Measurements from ENCODE around the gene LNX1.

The LNX1 gene

GRCh38 chr4:53598901-53599300 is 7.6 kb upstream of the LNX1 start:
- no peak for DNase-seq

- no peak for DNase-seq
These were observed 7.2 kb upstream of the LNX1 start for GRCh38 chr4:53598483-53598882.

GRCh38 chr4:53596901-53597300 is 5.6 kb upstream of the LNX1 start:
- no peak for DNase-seq

GRCh38 chr4:53595834-53596233 is 4.5 kb upstream of the LNX1 start:
- no peak for DNase-seq

GRCh38 chr4:53595204-53595603 is 3.9 kb upstream of the LNX1 start:
- DNase-seq: no peak

GRCh38 chr4:53593765-53594164 is 2.5 kb upstream of the LNX1 start:
- DNase-seq: no peak

GRCh38 chr4:53592686-53593501 is 1.6 kb upstream of the LNX1 start:
- no peak for DNase-seq

- DNase-seq: no peak
These were observed 836 bp upstream of the LNX1 start for GRCh38 chr4:53592122-53592521.

GRCh38 chr4:53590187-53590586 is 1.1 kb downstream of the LNX1 start:
- DNase-seq: no peak

- no peak for DNase-seq
These were observed 1.8 kb downstream of the LNX1 start for GRCh38 chr4:53589511-53589910.

- no peak for DNase-seq
These were observed 4.2 kb downstream of the LNX1 start for GRCh38 chr4:53587135-53587534.

GRCh38 chr4:53586121-53586816 is 5.0 kb downstream of the LNX1 start:
- no peak for DNase-seq

- no peak for DNase-seq
These were observed 6.6 kb downstream of the LNX1 start for GRCh38 chr4:53584658-53585057.

- DNase-seq: no peak
These were observed 7.8 kb downstream of the LNX1 start for GRCh38 chr4:53583513-53583912.

GRCh38 chr4:53582194-53582593 is 9.1 kb downstream of the LNX1 start:
- no peak for DNase-seq

- DNase-seq: no peak
These were observed 11.0 kb downstream of the LNX1 start for GRCh38 chr4:53580274-53580673.

- no peak for DNase-seq
These were observed 11.5 kb downstream of the LNX1 start for GRCh38 chr4:53579826-53580225.

- DNase-seq: no peak
These were observed 14.5 kb downstream of the LNX1 start for GRCh38 chr4:53576676-53577372.

- DNase-seq: no peak
These were observed 15.1 kb downstream of the LNX1 start for GRCh38 chr4:53576071-53576617.

GRCh38 chr4:53575552-53575951 is 15.7 kb downstream of the LNX1 start:
- no peak for DNase-seq

GRCh38 chr4:53574528-53574927 is 16.8 kb downstream of the LNX1 start:
- DNase-seq: no peak

GRCh38 chr4:53573696-53574095 is 17.6 kb downstream of the LNX1 start:
- no peak for DNase-seq

- DNase-seq: no peak
These were observed 18.7 kb downstream of the LNX1 start for GRCh38 chr4:53572600-53572994.

Measured in activated CD4-positive, alpha-beta T cell treated with anti-CD3 and anti-CD28 coated beads for 1 hour (primary cell).